Cardiac muscle cell (in vitro differentiated cells and primary cell): ENCODE results near the gene NF1. TPM values are rescaled to one million over a fixed set of nuclear protein-coding genes. Genes with fewer than 3 reads are reported as not detected.
A peak's percentile ranks its signal among the peaks of the same experiment; 100 is the strongest.

Experiments
- DNase-seq, 2 donors: peaks; one replicate each; pipeline versions ENCODE4 v3.0.0 to v3.0.0-alpha.2; 2010 to 2017; ENCODE audit warnings: low read depth in 1 of 2, low spot score in 1 of 2
- H3K27ac ChIP-seq: fragments of 200-600 bp; sonication (generic); 2 replicates; pipeline ENCODE4 v1.5.1; 2016
- H3K27me3 ChIP-seq: fragments of 200-600 bp; sonication (generic); 2 replicates; pipeline ENCODE4 v1.6.0; 2016; ENCODE audit warnings: control low read depth
- H3K36me3 ChIP-seq: fragments of 200-600 bp; sonication (generic); 2 replicates; pipeline ENCODE4 v1.5.1; 2016; ENCODE audit warnings: control low read depth
- H3K4me1 ChIP-seq: fragments of 200-600 bp; sonication (generic); 2 replicates; pipeline ENCODE4 v1.8.1; 2017; ENCODE audit warnings: low read depth, mild to moderate bottlenecking, mixed run types
- H3K4me3 ChIP-seq: fragments of 200-600 bp; sonication (generic); 2 replicates; pipeline ENCODE4 v1.5.1; 2016; ENCODE audit warnings: mild to moderate bottlenecking
- H3K9me3 ChIP-seq: fragments of 200-600 bp; sonication (generic); 2 replicates; pipeline ENCODE4 v1.5.1; 2017; ENCODE audit warnings: low read depth, mild to moderate bottlenecking, control low read depth
- CTCF ChIP-seq: IDR thresholded peaks from 2 replicates; pipeline ENCODE4 v1.5.1; 2012; ENCODE audit warnings: low read depth, mild to moderate bottlenecking, low read length
- polyA plus RNA-seq: library from polyadenylated mRNA; unstranded; fragments of >200 nt; fragmentation: Nextera tagmentation; extraction: Ambion mirVana; gene quantifications from 2 replicates; pipeline ENCODE4 v1.2.1, GENCODE V29; 2016
- total RNA-seq: library from RNA; depleted of rRNA; stranded (reverse); fragments of >200 nt; gene quantifications from 2 replicates; pipeline ENCODE4 v1.2.3, GENCODE V29; 2016

The NF1 gene
- total and polyA plus RNA-seq, 2 experiments from 2014 or later = 17.7 to 32.9 TPM

DNA sequence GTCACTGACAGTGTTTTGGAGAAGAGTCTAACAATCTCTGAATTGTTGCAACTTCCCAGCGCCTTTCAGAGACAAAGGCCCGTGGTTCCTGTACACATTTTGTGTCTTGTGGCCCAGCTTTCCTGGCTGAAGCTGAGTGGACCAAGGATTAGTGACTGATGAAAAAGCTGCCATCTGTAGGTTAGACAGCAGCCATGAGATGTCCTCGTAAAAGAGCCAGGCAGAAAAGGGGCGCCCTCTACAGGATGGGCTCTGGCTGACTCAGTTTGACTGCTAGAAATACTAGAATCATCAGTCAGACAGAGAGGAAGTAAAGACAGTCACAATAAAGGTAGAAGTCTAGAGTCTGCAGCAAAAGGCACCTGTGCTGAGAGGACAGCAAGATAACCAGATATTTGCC lies 26.5 kb upstream of the NF1 start:
- H3K9me3 ChIP-seq = no peaks in the 10 kb centered on the region
- H3K4me3 ChIP-seq = no peak overlapping the region
- peak overlapping the region; percentile 65 for H3K27ac ChIP-seq
- H3K27me3 ChIP-seq = no peaks in the 10 kb centered on the region
- peak in 1 of 2 donors; percentile 56 for DNase-seq
- peak; percentile 53 for TF ChIP-seq CTCF
- no peaks in the 10 kb centered on the region for H3K36me3 ChIP-seq
- peaks cover 16% of the 10 kb centered on the region for H3K4me1 ChIP-seq

DNA sequence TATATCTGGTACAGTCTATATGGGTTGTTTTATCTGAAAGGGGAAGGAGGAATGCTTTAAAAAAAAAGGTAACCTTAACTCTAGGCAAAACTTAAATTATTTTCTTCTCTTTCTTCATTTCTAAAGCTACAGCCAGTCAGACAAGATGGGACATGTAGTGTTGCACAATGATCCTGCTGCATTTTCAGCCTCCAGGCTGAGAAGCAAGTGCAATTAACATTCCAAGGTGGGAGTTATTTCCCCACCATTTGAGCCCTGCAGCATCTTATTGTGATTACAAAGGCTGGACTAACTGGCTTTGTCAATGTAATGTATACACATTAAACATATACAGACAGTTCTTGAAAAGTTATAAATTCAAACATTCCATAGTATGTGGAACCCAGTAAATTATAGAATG lies 22.6 kb upstream of the NF1 start:
- peak; percentile 24 to 42 for DNase-seq
- H3K4me3 ChIP-seq = no peak overlapping the region
- H3K9me3 ChIP-seq = no peaks in the 10 kb centered on the region
- H3K27me3 ChIP-seq = no peaks in the 10 kb centered on the region
- H3K27ac ChIP-seq = no peak overlapping the region
- no peak for TF ChIP-seq CTCF
- no peaks in the 10 kb centered on the region for H3K36me3 ChIP-seq
- H3K4me1 ChIP-seq = peaks cover 19% of the 10 kb centered on the region

GRCh38 chr17:31073411-31073810 lies 21.4 kb upstream of the NF1 start:
- no peak for TF ChIP-seq CTCF
- H3K4me1 ChIP-seq = peaks cover 10% of the 10 kb centered on the region
- no peak overlapping the region for H3K27ac ChIP-seq
- no peak for DNase-seq
- H3K36me3 ChIP-seq = no peaks in the 10 kb centered on the region
- no peaks in the 10 kb centered on the region for H3K9me3 ChIP-seq
- H3K4me3 ChIP-seq = no peak overlapping the region
- no peaks in the 10 kb centered on the region for H3K27me3 ChIP-seq

- Histone ChIP-seq H3K4me3 (no peak overlapping the region), H3K9me3 (no peaks in the 10 kb centered on the region), H3K36me3 (no peaks in the 10 kb centered on the region), H3K4me1 (peaks cover 10% of the 10 kb centered on the region), H3K27ac (no peak overlapping the region), H3K27me3 (no peaks in the 10 kb centered on the region)
- peak in 1 of 2 donors; percentile 48 for DNase-seq
- no peak for TF ChIP-seq CTCF
Measured at GRCh38 chr17:31074772-31075555, 19.8 kb upstream of the NF1 start.

DNA sequence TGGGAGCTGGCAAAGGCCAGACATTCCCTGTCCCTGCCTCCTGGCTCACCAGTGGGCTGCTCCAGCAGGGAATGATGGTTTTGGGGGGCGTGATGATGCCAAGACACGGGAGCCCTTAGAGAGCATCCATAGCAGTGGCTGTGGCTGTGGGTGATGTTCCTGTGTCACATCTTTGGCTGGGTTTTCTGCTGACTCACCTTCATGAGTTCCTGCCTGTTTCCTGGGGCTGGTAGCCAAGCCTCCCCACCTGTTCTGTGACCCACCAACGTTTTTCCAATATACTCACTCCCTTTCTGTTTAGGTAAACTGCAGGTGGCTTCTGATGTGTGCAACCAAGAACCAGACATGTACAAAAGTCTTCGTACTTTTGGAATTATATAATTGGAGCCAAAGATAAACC lies 16.5 kb upstream of the NF1 start:
- H3K4me3 ChIP-seq = no peak overlapping the region
- H3K4me1 ChIP-seq = peaks cover 3% of the 10 kb centered on the region
- no peaks in the 10 kb centered on the region for H3K9me3 ChIP-seq
- H3K36me3 ChIP-seq = no peaks in the 10 kb centered on the region
- no peaks in the 10 kb centered on the region for H3K27me3 ChIP-seq
- H3K27ac ChIP-seq = no peak overlapping the region
- no peak for DNase-seq
- TF ChIP-seq CTCF = no peak
